HG03442 (cell line): ENCODE results near the gene SSUH2.
A peak's percentile ranks its signal among the peaks of the same experiment; 100 is the strongest.

Source experiments
- ATAC-seq: cut with Tn5 transposase; IDR thresholded peaks from one replicate; pipeline ENCODE4 v1.9.1; 2021; ENCODE audit warnings: mild to moderate bottlenecking, moderate library complexity; ENCODE audit not compliant: unreplicated experiment

SSUH2 gene

DNA sequence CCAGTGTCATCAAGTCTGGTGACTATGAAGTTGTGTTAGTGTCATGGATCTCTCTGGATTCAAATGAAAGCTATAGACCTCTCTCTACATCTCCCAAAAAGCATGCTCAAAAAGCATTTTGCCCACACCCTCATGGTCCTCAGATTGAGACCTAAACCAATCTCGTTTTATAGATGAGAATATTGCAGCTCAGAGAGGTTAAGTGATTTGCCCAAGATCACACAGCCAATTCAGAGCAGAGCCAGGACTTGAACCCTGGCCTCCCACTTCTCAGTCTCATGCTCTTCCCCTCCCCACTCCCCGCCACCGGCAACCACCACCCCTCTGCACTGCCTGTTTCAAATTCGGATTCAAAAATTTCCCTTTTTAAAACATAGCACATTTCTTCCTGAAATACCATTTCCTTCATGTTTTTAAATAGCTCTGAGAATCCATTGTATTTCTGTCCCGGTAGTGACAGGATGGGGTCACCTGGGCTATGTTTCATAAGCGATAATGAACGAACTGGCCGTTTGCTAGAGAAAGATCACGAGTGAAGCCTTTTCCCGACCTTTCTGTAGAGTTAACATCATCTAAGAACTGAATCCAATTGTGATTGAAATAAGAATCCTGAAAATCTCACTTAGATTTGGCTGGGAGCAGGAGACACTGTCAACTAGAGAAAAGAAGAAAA is 769 bp downstream of the SSUH2 start:
- no peak for ATAC-seq

DNA sequence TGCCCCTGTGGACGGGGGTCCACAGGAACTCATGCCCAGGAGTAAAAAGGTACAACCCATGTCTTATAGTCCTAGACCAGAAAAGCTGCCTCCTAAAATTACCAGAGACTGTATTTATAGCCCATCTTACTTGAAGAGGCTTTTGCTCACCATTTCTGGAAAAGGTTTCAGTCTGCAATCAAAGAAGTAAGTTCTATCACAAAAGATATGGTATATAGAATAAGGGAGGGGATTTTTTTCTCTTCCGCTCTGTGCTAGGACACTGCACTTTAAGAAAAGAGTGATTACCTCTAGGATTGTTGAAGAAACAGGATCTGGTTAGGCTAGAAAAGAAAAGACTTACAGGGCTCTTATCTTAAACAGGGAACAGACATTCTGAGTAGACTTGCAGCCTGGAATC is 2.6 kb downstream of the SSUH2 start:
- ATAC-seq: no peak

DNA sequence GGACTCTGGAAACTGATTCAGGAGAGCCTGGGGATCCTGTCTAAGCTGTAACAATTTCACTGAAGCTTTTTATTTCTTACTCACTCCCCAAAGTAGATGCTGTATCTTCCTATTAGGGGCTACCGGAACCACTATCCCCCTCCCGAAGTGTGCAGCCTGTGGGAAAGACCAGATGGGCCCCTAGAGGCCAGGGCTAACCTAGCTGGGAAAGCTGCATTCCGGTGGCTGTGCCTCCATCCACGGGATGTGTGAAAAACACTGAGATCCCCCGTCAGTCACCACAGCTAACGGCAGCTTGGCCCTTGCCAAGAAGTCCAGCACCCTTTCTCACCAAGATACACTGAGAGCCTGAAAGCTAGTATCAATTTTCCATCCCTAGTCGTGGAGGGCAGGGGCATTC is 3.1 kb downstream of the SSUH2 start:
- no peak for ATAC-seq

DNA sequence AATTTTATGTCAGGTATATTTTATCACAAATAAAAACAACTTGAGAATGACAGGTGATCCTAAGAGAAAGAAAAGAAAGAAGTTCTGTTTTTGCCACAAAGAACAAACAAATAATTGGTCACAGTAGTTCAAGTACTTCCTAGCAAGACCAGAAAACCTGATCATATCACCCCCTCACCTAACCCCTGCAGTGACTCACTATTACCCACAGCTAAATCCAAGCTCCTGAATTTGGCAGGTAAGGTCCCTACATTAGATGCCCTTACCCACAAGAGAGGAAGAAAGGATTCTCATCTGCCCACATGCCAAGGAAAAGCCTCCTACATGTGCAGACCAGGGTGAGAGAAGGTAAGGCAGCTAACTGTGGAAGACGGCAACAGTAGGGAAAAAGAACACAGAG is 4.4 kb downstream of the SSUH2 start:
- no peak for ATAC-seq

GRCh38 chr3:8639659-8640000 is 5.0 kb downstream of the SSUH2 start:
- ATAC-seq: no peak

GRCh38 chr3:8638994-8639658 is 5.5 kb downstream of the SSUH2 start:
- ATAC-seq: no peak

DNA sequence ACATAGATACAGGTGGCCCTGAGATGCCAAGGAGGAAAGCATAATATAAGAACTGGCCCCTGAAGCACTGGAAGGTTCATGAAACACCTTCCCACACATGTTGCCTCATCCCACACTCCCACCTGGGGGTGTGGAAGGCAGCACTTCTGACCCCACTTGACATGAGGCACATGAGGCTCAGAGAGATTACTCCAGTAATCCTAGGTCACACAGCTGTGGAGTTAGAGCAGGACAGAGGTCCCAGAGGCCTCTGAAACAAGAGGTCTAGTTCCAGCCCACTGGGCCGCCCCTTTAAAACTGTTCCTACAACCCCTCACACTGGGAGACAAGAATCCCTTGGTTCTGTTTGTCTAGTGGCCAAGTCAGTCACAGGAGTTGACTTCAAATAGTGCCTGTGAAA is 7.2 kb downstream of the SSUH2 start:
- no peak for ATAC-seq

GRCh38 chr3:8635631-8636030 is 9.0 kb downstream of the SSUH2 start:
- ATAC-seq: no peak

DNA sequence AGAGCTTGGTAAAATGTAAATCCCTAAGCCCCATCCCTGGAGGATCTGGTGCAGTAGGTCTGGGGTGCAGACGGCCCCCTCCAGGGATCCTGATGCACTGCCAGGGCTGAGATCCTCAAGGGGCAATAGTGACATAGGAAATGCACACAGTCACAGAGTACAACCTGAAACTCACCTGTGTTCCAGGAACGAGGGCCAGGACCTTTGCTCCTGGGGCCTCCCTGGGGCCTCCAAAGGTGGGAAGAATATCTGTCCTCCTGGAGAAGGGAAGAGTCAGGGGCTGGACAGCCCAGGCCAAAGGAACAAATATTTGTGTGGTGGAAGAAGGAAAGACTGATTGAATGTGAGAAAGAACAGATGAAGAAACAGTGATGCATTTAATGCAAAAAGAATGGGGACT is 9.5 kb downstream of the SSUH2 start:
- ATAC-seq: no peak

GRCh38 chr3:8632402-8633237 is 12.0 kb downstream of the SSUH2 start:
- ATAC-seq: no peak

- no peak for ATAC-seq
Observed at GRCh38 chr3:8631661-8632060, 12.9 kb downstream of the SSUH2 start.

DNA sequence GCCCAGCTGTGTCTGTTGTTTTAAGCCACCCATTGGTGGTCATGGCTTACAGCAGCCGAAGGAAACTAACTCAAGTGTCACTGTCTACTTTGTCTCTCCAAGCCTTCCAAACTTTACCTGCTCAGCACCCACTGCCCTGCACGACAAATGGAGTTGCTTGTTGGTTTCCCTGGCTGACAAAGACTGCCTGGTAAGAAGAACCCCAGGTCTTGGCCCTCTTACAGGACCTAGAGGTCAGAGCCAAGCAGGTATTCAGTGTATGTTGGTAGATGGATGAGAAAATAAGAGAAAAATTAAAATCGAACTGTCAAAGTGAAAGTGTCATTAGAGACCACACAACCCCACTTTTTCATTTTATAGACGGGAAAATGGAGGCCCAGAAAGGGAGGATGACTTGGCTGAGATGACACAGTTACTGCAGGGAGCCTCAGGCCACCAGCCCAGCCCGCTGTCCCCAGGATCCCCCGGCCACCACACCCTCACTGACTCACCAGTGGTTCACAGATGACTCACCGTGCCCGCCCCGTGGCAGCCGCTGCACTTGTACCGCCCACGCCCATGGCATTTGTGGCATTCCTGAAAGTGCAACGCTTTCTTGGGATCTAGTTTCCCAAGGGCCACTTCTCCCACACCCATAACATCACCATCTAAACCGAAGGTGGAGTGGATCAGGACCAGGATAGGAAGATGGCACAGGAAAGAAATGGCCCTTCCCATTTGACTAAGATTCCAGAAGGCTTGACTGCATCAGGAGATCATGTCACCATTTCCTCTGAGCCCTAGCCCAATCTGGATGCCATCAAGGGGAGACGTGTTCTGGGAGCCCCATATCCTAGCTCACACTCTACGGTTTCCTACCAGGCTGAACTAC is 15.2 kb downstream of the SSUH2 start:
- ATAC-seq: peak; percentile 89

DNA sequence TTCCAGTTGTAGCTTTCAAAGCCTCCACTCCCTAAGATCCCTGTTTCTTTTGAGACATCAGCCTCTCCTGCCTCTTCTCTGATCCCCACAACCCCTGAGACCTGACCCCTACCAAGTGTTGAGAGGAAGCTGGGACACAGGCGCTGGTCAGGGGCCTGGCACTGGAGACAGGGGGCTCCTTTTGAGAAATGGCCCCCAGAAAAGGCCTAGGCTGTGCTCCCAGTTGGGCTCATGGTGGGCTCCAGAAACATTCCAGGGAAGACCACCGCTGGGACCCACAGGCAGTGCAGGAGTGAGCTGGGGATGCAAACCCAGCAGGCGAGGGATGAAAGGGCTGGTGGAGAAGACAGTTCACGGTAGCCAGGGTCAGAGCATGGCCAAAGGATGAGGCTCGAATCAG is 16.6 kb downstream of the SSUH2 start:
- no peak for ATAC-seq

DNA sequence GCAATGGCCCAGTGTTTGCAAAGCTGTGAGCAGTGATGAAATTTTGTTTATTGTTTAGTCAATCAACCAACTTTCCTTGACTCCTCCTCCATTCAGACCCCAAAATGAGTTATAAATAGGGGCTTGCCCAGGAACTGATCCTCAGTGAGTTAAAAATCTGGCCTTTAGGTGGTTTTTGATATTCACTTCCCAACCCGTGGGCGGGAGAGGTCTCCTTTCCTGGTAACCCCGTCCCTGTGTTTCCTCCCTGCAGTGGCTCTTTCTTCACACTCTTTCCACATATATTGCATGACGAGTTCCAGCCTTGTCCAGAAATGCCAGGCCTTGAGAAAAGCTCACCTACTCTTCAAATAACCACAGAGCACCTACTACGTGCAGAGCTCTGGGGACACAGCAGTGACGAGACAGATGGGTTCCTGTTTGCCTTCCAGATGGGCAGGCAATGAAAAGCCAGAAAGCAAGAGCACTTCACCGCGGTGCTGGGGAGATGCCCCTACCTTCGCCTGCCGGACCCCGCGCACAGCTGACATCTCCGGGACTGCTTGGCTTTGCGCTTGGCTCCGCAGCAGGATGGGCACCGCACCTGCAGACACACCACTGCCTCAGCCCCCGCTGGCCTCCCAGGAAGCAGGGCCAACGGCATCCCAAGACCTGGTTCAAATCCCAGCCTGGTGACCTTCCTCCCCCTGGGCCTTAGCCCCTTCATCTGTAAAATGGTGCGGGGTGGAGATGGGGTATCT is 17.2 kb downstream of the SSUH2 start:
- ATAC-seq: no peak

DNA sequence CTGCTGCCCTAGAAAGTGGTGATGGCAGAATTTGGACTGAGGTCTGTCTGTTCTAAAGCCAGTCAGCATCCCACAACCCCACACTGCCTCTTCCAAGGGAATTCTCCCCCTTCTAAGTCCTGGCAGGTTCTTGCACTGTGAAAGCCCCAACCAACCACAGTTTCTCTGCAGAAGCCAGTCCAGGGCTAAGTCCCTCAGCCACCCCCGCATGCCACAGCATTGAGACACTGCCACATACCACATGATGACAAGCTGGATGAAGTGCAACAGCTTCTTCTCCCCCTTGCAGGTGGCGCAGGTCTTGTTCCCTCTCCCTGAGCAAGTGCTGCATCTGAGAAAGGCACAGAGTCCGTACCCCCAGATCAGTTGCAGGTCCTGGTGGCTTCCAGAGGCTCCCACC is 18.6 kb downstream of the SSUH2 start:
- ATAC-seq: no peak

DNA sequence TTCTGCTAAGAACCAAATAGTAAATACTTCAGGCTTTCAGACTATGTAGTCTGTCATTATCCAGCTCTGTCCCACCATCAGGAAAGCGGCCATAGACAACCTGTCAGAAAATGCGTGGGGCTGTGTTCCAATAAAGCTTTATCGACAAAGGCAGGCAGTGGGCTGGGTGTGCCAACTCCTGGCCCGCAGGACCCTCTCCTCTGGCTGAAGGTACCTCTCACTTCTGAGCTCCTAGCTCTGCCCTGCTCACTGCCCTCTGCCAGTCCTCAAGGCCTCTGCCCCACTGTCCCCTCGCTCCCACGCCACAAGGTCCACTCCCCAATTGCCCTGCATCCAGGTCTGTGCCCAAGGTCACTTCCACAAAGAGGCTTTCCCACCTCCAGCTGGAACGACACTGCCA is 20.0 kb downstream of the SSUH2 start:
- ATAC-seq: no peak

GRCh38 chr3:8623741-8624140 is 20.9 kb downstream of the SSUH2 start:
- no peak for ATAC-seq

DNA sequence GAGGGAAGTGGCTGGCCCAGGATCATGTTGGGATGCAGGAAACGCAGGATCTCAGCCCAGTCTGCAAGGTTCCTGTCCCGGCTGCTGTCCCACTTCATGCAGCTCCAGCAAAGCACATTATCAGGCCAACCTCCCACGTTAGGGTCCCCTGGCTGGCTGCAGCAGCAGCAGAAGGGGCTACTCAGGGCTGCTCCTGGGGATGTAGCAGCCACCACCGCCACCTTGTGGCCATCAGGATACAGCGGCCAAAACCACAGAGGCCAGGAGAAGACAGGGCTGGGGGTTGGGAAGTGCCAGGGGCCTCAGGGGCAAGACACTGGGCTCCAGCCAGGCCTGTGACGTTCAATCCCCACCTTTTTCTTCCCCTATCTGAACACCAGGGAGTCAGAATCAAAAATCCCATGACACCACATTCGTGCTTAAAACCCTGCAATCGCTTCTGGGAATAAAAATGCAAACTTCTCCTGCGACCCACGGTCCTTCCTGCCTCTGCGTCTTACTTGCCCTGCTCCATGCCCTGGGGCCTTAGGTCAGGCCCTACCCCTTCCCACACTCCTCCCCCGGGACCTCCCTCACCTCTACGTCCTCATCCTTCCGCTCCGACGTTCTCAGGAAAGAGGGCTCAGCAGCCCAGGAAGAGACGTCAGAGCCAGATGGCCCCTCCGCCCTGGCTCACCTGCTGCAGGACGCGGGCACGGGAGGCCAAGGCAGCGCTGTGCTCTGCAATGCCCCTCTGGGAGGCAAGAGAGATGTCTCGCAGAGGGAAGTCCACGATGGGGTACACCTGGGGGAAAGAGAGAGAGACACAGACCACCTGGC is 21.5 kb downstream of the SSUH2 start:
- peak; percentile 95 for ATAC-seq

GRCh38 chr3:8621872-8622271 is 22.7 kb downstream of the SSUH2 start:
- no peak for ATAC-seq

- ATAC-seq: no peak
Observed at GRCh38 chr3:8621141-8621540, 23.5 kb downstream of the SSUH2 start.
